Activated naive CD8-positive, alpha-beta T cell treated with anti-CD3 and anti-CD28 coated beads for 36 hours (primary cell): ENCODE results near the gene UBALD1. TPM values are rescaled to one million over a fixed set of nuclear protein-coding genes. Genes with fewer than 3 reads are reported as not detected.
"Not testable (repeated sequence)": the region's sequence is repeated elsewhere in the genome, so short reads cannot be mapped to it uniquely, and the experiment has no call there.

Experiments
- DNase-seq: peaks from one replicate; pipeline ENCODE4 v3.0.0; 2021
- H3K27ac Mint-ChIP-seq: one replicate; pipeline ENCODE4 v1.8.0; 2022; ENCODE audit warnings: mild to moderate bottlenecking, moderate library complexity, mixed read lengths
- H3K27me3 Mint-ChIP-seq: one replicate; pipeline ENCODE4 v1.8.0; 2022; ENCODE audit warnings: mild to moderate bottlenecking, mixed read lengths
- H3K36me3 Mint-ChIP-seq: one replicate; pipeline ENCODE4 v1.8.0; 2021; ENCODE audit warnings: mild to moderate bottlenecking, mixed read lengths
- H3K4me1 Mint-ChIP-seq: one replicate; pipeline ENCODE4 v1.8.0; 2021; ENCODE audit warnings: mixed read lengths
- H3K4me3 Mint-ChIP-seq: one replicate; pipeline ENCODE4 v1.8.0; 2022; ENCODE audit warnings: mild to moderate bottlenecking, moderate library complexity, mixed read lengths
- H3K9me3 Mint-ChIP-seq: one replicate; pipeline ENCODE4 v1.8.0; 2022; ENCODE audit warnings: mixed read lengths
- total RNA-seq, 2 experiments: library from RNA; stranded (reverse); gene quantifications; one replicate each; pipeline ENCODE4 v1.2.3, GENCODE V29; 2021

The UBALD1 gene
- total RNA-seq, 2 experiments from 2014 or later: 21.3 to 25.4 TPM

DNA sequence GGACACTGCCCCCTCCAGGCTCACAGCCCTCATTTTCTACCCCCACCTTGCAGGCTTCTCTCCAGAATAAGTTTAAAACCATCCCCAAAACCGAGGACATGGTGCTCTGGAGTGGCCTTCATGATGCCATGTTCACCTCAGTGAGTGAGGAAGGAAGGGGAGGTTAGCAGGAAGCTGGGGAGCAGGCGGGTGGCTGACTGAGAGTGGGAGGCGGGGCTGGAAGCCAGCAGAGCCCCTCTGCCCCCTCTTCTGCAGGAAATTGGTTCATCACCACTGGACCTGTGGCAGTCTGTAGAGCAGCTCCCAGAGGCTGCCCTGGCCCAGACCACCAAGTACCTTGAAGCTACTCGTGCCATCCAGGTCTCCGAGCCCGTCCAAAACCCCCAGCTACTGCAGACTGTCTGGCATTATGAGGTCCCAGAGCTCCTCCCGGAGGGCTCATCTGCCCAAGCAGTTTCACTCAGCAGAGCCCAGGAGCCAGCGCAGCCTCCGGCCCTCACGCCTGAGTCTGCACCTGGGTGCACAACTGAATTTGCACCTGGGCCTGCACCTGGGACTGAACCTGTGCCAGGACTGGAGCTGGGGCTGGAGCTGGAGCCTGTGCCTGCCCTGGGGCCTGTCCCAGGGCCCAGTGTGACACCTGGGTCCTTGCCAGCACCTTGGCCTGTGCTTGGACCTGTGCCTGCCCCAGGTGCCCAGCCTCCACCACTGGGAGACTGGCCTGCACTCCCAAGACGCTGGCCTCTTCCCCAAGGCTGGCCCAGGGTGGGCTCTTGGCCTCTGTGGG lies 39.6 kb downstream of the UBALD1 start:
- Mint-ChIP-seq H3K27me3 (no peaks in the 10 kb centered on the region), H3K36me3 (no peaks in the 10 kb centered on the region), H3K27ac (no peak overlapping the region), H3K4me3 (no peak overlapping the region), H3K9me3 (no peaks in the 10 kb centered on the region), H3K4me1 (peaks cover 3% of the 10 kb centered on the region)
- DNase-seq: no peak

DNA sequence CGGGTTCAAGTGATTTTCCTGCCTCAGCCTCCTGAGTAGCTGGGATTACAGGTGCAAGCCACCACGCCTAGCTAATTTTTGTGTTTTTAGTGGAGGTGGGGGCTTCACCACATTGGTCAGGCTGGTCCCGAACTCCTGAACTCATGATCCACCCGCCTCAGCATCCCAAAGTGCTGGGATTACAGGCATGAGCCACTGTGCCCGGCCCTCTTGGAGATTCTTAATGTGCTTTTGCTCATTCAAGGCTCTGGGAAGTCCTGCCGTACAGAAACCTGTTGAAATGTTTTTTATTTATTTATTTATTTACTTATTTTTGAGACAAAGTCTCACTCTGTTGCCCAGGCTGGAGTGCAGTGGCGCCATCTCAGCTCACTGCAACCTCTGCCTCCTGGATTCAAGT lies 40.8 kb downstream of the UBALD1 start:
- H3K27me3 Mint-ChIP-seq, H3K4me1 Mint-ChIP-seq, DNase-seq, H3K9me3 Mint-ChIP-seq, H3K4me3 Mint-ChIP-seq, H3K27ac Mint-ChIP-seq, H3K36me3 Mint-ChIP-seq: not testable (repeated sequence)

DNA sequence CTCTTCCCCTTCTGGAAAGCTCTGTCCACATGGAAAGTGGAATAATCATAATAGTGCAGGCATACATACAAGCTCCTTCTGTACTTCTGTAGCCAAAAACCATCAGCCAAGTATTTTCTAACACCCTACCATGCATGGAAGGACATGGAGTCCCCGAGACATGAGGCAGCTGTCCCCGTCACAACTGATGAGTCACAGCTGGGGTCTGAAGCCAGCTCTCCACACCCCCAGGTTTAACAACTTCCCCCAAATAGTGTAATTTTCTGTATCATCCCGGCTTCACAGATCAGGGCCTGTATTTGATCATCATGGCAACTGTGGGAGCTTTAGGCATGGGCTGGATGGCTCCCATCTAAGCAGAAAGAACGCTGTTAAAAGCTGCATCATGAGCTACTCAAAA lies 42.0 kb downstream of the UBALD1 start:
- no peaks in the 10 kb centered on the region for H3K27me3 Mint-ChIP-seq
- no peak for DNase-seq

DNA sequence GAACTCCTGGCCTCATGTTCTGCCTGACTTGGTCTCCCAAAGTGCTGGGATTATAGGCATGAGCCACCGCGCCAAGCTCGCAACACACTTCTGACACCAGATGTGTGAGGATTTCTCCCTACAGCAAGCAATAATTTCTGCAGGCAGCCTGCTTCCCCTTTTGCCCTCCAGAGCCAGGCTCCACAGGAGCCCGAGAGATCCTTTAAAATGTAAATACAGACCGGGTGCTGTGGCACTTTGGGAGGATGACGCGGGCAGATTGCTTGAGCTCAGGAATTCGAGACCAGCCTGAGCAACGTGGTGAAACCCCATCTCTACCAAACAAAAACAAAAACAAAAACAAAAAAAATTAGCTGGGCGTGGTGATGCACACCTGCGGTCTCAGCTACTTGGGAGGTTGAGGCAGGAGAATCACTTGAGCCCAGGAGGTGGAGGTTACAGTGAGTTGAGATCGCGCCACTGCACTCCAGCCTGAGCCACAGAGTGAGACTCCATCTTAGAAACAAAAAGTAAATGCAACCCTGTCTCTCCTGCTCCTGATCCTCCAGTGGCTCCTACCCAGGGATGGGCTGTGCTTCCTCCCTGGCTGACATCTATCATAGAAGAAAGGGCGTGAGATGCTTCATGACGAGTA lies 43.9 kb downstream of the UBALD1 start:
- Mint-ChIP-seq H3K27ac (no peak overlapping the region), H3K4me1 (peaks cover 11% of the 10 kb centered on the region), H3K36me3 (no peaks in the 10 kb centered on the region), H3K27me3 (no peaks in the 10 kb centered on the region), H3K4me3 (no peak overlapping the region), H3K9me3 (no peaks in the 10 kb centered on the region)
- DNase-seq: no peak

More for the DNA sequence above, 42.0 kb downstream of the UBALD1 start:
- Mint-ChIP-seq H3K27ac (no peak overlapping the region), H3K9me3 (no peaks in the 10 kb centered on the region), H3K4me1 (peaks cover 3% of the 10 kb centered on the region), H3K36me3 (no peaks in the 10 kb centered on the region), H3K4me3 (no peak overlapping the region)

DNA sequence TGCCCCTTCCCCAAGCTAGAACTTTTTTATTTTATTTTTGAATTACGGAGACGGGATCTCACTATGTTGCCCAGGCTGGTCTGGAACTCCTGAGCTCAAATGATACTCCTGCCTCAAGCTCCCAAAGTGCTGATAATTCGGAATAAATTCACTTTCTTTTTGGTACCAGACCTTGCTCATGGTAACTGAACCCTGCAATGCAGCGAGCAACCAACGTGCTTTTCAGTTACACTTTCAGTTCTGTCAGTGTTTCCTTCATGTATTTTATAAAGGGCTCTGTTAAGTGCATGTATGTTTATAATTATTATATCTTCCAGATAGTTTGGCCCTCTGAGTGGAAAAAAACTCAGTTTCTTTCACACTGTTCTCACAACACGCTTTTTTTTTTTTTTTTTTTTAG lies 44.6 kb downstream of the UBALD1 start:
- H3K9me3 Mint-ChIP-seq: no peaks in the 10 kb centered on the region
- no peaks in the 10 kb centered on the region for H3K36me3 Mint-ChIP-seq
- no peak for DNase-seq
- no peak overlapping the region for H3K27ac Mint-ChIP-seq
- no peak overlapping the region for H3K4me3 Mint-ChIP-seq
- H3K27me3 Mint-ChIP-seq: no peaks in the 10 kb centered on the region
- peaks cover 11% of the 10 kb centered on the region for H3K4me1 Mint-ChIP-seq

DNA sequence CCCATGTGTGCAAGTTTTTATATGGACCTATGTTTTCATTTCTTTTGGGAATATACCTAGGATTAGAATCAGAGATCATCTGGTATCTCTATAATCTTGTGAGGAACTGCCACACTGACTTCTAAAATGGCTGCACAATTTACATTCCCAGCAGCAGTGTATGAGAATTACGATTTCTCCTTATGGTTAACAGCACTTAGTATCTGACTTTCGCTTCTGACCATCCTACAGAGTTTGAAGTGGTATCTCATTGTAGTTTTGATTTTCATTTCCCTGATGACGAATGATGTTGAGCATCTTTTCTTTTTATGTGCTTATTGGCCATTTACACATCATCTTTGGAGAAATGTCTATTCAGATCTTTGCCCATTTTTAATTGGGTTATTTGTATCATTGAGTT lies 48.5 kb downstream of the UBALD1 start:
- no peaks in the 10 kb centered on the region for H3K36me3 Mint-ChIP-seq
- H3K27me3 Mint-ChIP-seq: no peaks in the 10 kb centered on the region
- H3K27ac Mint-ChIP-seq: no peak overlapping the region
- H3K4me3 Mint-ChIP-seq: no peak overlapping the region
- peaks cover 8% of the 10 kb centered on the region for H3K4me1 Mint-ChIP-seq
- DNase-seq: no peak
- no peaks in the 10 kb centered on the region for H3K9me3 Mint-ChIP-seq

DNA sequence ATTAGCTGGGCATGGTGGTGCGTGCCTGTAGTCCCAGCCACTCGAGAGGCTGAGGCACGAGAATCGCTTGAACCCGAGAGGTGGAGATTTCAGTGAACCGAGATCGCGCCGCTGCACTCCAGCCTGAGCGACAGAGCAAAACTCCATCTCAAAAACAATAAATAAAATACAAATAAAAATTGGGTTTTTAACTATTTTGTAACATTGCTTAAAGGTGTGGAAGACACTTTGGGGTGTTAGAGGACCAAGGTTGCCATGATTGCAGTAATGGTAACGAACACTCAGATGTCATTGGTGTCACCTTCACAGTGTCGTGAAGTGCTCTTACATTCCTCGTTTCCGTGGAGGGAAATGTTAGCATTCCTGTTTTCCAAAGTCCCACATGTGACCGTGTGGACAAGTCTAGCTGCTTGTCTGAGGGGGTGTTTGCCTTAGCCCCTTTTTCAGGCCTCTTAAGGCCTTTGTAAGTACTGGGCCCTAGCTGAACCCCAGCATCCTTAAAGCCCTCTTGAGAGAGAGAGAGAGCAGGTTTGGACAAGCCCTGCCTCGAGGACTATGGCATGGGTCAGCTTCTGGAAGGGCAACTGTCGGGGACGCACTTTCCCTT lies 49.9 kb downstream of the UBALD1 start:
- Mint-ChIP-seq H3K4me3 (no peak overlapping the region), H3K27me3 (no peaks in the 10 kb centered on the region), H3K9me3 (no peaks in the 10 kb centered on the region), H3K27ac (no peak overlapping the region), H3K36me3 (no peaks in the 10 kb centered on the region), H3K4me1 (peaks cover 8% of the 10 kb centered on the region)
- no peak for DNase-seq

DNA sequence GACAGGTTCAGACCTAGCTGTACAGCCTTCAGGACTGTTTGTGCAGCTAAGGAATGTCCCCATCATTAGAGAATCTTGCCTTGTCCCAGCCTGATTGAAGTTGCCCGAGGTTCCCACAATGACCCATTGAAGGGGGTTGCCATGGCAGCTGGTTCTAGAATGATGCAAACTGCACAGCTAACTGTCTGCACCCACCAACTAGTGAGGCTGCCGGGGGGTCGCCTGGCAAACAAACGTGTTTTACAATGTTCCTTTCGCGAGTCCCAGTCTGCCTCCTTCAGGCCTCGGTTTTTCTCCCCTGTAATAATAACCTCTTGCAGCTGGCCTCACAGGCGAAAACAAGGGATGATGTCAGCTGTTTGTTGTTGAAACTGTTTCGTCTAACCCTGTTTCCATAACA lies 53.1 kb downstream of the UBALD1 start:
- DNase-seq: no peak
- H3K27ac Mint-ChIP-seq: no peak overlapping the region

More for the DNA sequence above, 53.1 kb downstream of the UBALD1 start:
- H3K36me3 Mint-ChIP-seq: no peaks in the 10 kb centered on the region
- H3K4me3 Mint-ChIP-seq: no peak overlapping the region
- no peaks in the 10 kb centered on the region for H3K27me3 Mint-ChIP-seq
- H3K9me3 Mint-ChIP-seq: no peaks in the 10 kb centered on the region
- H3K4me1 Mint-ChIP-seq: peaks cover 5% of the 10 kb centered on the region

Other genes with a start within 250 kb of the UBALD1 start
- gene VASN, start 243.0 kb downstream of the UBALD1 start, total RNA-seq: under 1 TPM in 1 of 2 experiments, not detected in 1; 0.08 TPM
- gene CORO7, start 198.3 kb downstream of the UBALD1 start, total RNA-seq: 10 to 100 TPM; 66.2 to 73.1 TPM
- 100 to 1,000 TPM; 103 to 107 TPM for gene DNAJA3, start 189.0 kb downstream of the UBALD1 start, total RNA-seq
- gene NMRAL1, start 140.3 kb downstream of the UBALD1 start, total RNA-seq: 10 to 100 TPM; 62.5 to 64.4 TPM
- gene HMOX2, start 138.5 kb downstream of the UBALD1 start, total RNA-seq: 10 to 100 TPM; 84.4 to 88.4 TPM
- gene CDIP1, start 76.1 kb downstream of the UBALD1 start, total RNA-seq: 10 to 100 TPM; 33.0 to 33.3 TPM
- under 1 TPM; 0.08 to 0.20 TPM for gene C16orf96, start 58.5 kb downstream of the UBALD1 start, total RNA-seq
- 10 to 100 TPM; 63.7 to 64.3 TPM for gene MGRN1, start 9.9 kb upstream of the UBALD1 start, total RNA-seq
- 10 to 100 TPM; 26.5 to 29.1 TPM for gene NUDT16L1, start 78.7 kb upstream of the UBALD1 start, total RNA-seq
- gene ANKS3, start 119.4 kb upstream of the UBALD1 start, total RNA-seq: 10 to 100 TPM; 12.1 to 16.1 TPM
- gene DNAAF8, start 119.6 kb upstream of the UBALD1 start, total RNA-seq: under 1 TPM; 0.10 to 0.62 TPM
- 1 to 10 TPM; 7.5 to 9.3 TPM for gene ZNF500, start 152.3 kb upstream of the UBALD1 start, total RNA-seq
- not detected for gene SEPTIN12, start 173.5 kb upstream of the UBALD1 start, total RNA-seq
- not detected for gene SMIM22, start 180.5 kb upstream of the UBALD1 start, total RNA-seq
- gene ROGDI, start 187.7 kb upstream of the UBALD1 start, total RNA-seq: 1 to 10 TPM; 3.0 to 3.2 TPM
- gene GLYR1, start 232.4 kb upstream of the UBALD1 start, total RNA-seq: 10 to 100 TPM; 89.4 to 90.0 TPM
- gene UBN1, start 232.6 kb upstream of the UBALD1 start, total RNA-seq: 10 to 100 TPM; 30.1 to 30.7 TPM